ENCODE results near the gene TSPAN4. TPM values are rescaled to one million over a fixed set of nuclear protein-coding genes. Genes with fewer than 3 reads are reported as not detected.
A peak's percentile ranks its signal among the peaks of the same experiment; 100 is the strongest.

TSPAN4 gene
- total and polyA plus RNA-seq, 9 of the 15 experiments (the other 6 are each of a cell fraction or from before 2014, with no cell fraction given): 0.07 to 31.0 (median 15.7) TPM

DNA sequence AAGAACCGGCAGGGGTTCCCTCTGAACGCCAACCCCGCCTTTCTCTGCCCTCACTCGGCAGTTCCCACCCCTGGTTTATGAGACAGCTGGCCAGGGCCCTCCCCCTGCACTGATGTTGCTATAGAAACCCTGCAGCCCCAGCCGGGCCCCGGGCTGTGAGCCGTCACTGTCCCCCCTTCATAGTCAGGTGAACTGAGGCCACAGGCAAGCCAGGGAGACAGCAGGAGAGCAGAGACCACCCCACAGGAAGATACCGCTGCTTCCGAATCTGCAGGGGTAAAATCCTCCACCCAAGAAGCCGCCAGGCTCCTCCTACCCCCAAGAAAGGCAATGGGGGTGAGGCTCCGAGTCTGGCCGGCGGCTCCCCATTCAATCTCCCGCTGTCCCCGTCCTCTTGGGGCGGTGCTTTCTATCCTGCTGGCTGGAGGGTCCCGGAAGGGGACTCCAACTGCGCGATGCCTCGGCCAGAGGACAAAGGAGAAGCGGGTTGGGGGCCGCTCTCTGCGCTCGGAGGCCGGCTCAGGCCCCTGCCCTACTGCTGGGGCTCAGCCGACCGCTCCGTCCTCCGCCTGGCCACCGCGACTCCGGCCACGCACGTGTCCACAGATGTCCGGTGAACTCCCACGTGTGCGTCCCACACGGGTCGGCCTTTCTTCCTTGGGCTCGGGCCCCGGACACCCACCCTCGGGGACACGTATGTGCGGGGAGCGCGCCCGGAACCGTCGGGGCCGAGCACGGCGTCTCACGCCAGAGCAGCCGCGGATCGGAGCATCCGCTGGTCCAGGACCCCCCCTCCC is 45.2 kb upstream of the TSPAN4 start (continued):
- 0 out of 4 replicates have a peak, but pooled peaks of 1 of the 2 experiments have one; percentile 68 for TF ChIP-seq MLX (CRISPR knock-in tag; conservative IDR thresholded peaks at IDR 0.05)
- TF ChIP-seq, protein P1, sequence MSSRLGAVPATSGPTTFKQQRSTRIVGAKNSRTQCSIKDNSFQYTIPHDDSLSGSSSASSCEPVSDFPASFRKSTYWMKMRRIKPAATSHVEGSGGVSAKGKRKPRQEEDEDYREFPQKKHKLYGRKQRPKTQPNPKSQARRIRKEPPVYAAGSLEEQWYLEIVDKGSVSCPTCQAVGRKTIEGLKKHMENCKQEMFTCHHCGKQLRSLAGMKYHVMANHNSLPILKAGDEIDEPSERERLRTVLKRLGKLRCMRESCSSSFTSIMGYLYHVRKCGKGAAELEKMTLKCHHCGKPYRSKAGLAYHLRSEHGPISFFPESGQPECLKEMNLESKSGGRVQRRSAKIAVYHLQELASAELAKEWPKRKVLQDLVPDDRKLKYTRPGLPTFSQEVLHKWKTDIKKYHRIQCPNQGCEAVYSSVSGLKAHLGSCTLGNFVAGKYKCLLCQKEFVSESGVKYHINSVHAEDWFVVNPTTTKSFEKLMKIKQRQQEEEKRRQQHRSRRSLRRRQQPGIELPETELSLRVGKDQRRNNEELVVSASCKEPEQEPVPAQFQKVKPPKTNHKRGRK (tag; IDR thresholded peaks at IDR 0.05): no peak
- TF ChIP-seq RNF2 (IDR thresholded peaks at IDR 0.05): no peak
- TF ChIP-seq PTTG1 (tag; IDR thresholded peaks at IDR 0.05; ENCODE audit: low read depth): no peak
- TF ChIP-seq, protein P2, sequence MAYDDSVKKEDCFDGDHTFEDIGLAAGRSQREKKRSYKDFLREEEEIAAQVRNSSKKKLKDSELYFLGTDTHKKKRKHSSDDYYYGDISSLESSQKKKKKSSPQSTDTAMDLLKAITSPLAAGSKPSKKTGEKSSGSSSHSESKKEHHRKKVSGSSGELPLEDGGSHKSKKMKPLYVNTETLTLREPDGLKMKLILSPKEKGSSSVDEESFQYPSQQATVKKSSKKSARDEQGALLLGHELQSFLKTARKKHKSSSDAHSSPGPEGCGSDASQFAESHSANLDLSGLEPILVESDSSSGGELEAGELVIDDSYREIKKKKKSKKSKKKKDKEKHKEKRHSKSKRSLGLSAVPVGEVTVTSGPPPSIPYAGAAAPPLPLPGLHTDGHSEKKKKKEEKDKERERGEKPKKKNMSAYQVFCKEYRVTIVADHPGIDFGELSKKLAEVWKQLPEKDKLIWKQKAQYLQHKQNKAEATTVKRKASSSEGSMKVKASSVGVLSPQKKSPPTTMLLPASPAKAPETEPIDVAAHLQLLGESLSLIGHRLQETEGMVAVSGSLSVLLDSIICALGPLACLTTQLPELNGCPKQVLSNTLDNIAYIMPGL (CRISPR knock-in tag; IDR thresholded peaks at IDR 0.05): 0 out of 2 replicates have a peak, but pooled peaks have one; percentile 78
- TF ChIP-seq ZNF398 (CRISPR knock-in tag; IDR thresholded peaks at IDR 0.05): no peak
- peak; percentile 29 for TF ChIP-seq TBP (optimal IDR thresholded peaks at IDR 0.05; ENCODE audit: low read depth, low read length)
- TF ChIP-seq ESRRA (IDR thresholded peaks at IDR 0.05; ENCODE audit: borderline replicate concordance, low read depth): no peak
- no peak for TF ChIP-seq RAD51 (IDR thresholded peaks at IDR 0.05; ENCODE audit: borderline replicate concordance, low read depth)
- no peak; the same call in 1 of the 2 replicates for TF ChIP-seq L3MBTL2 (IDR thresholded peaks at IDR 0.05)
- TF ChIP-seq CREBBP (IDR thresholded peaks at IDR 0.05; ENCODE audit: low read depth, low read length): no peak
- TF ChIP-seq ETV5 (CRISPR knock-in tag; IDR thresholded peaks at IDR 0.05; ENCODE audit: low read depth): peak; percentile 27; the same call in 1 of the 2 replicates
- TF ChIP-seq USF2 (CRISPR knock-in tag; IDR thresholded peaks at IDR 0.05): peak; percentile 29; the same call in 1 of the 2 replicates
- TF ChIP-seq, protein P3, sequence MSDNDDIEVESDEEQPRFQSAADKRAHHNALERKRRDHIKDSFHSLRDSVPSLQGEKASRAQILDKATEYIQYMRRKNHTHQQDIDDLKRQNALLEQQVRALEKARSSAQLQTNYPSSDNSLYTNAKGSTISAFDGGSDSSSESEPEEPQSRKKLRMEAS (CRISPR knock-in tag; IDR thresholded peaks at IDR 0.05): peak; percentile 85
- TF ChIP-seq TSC22D4 (tag; IDR thresholded peaks at IDR 0.05): no peak
- no peak for TF ChIP-seq MCM3 (IDR thresholded peaks at IDR 0.05)
- peak; percentile 30 for TF ChIP-seq NFIC (IDR thresholded peaks at IDR 0.05)
- no peak for TF ChIP-seq ZNF589 (CRISPR knock-in tag; IDR thresholded peaks at IDR 0.05; ENCODE audit: low read depth)
- TF ChIP-seq FUS (optimal IDR thresholded peaks at IDR 0.05; ENCODE audit: low read depth, low read length): no peak
- no peak for TF ChIP-seq GATA2 (CRISPR knock-in tag; IDR thresholded peaks at IDR 0.05)
- TF ChIP-seq SIRT6 (IDR thresholded peaks at IDR 0.05; ENCODE audit: low read depth, low read length): no peak
- TF ChIP-seq EHMT2 (IDR thresholded peaks at IDR 0.05): no peak

Data from K562 (cell line).